SK-N-SH treated with all-trans-retinoic acid at 6 μM for 48 hours (cell line): ENCODE results near the gene OR5AN1.

Experiments
- ATAC-seq: fragments of 200-7000 bp; cut with Tn5 transposase; 3 replicates; pipeline ENCODE4 v1.9.1; 2020; ENCODE audit warnings: mild to moderate bottlenecking, moderate library complexity
- CSDC2 ChIP-seq: fragments of 250-450 bp; sonication (Bioruptor Pico); IDR thresholded peaks from 2 replicates; pipeline ENCODE4 v1.5.0; 2020; ENCODE audit warnings: mild to moderate bottlenecking, moderate library complexity
- GLIS3 ChIP-seq: fragments of 250-450 bp; sonication (Bioruptor Pico); IDR thresholded peaks from 2 replicates; pipeline ENCODE4 v1.5.0; 2020; ENCODE audit warnings: mild to moderate bottlenecking, moderate library complexity
- ISL1 ChIP-seq: fragments of 250-450 bp; sonication (Bioruptor Pico); IDR thresholded peaks from 2 replicates; pipeline ENCODE4 v2.1.2; 2022; ENCODE audit warnings: mild to moderate bottlenecking, moderate library complexity
- PPARA ChIP-seq: fragments of 250-450 bp; sonication (Bioruptor Pico); IDR thresholded peaks from 2 replicates; pipeline ENCODE4 v1.5.0; 2020; ENCODE audit warnings: mild to moderate bottlenecking, borderline replicate concordance
- SNAI2 ChIP-seq: fragments of 250-450 bp; sonication (Bioruptor Pico); IDR thresholded peaks from 2 replicates; pipeline ENCODE4 v1.5.0; 2020; ENCODE audit warnings: mild to moderate bottlenecking, moderate library complexity
- ZFP3 ChIP-seq: fragments of 250-450 bp; sonication (Bioruptor Pico); IDR thresholded peaks from 2 replicates; pipeline ENCODE4 v1.5.0; 2020; ENCODE audit warnings: mild to moderate bottlenecking, moderate library complexity
- ZNF565 ChIP-seq: fragments of 450-650 bp; formaldehyde crosslinking; conservative IDR thresholded peaks from 2 replicates; pipeline ENCODE4 v1.5.0; 2020; ENCODE audit warnings: low read depth, mild to moderate bottlenecking, moderate library complexity
- TF ChIP-seq, protein P1 (sequence below): fragments of 250-450 bp; sonication (Bioruptor Pico); IDR thresholded peaks from 2 replicates; pipeline ENCODE4 v1.5.1; 2020; ENCODE audit warnings: low read depth, mild to moderate bottlenecking, moderate library complexity
- TF ChIP-seq, protein P2 (sequence below): fragments of 250-450 bp; sonication (Bioruptor Pico); IDR thresholded peaks from 2 replicates; pipeline ENCODE4 v1.5.0; 2020; ENCODE audit warnings: mild to moderate bottlenecking, moderate library complexity

Gene OR5AN1

DNA sequence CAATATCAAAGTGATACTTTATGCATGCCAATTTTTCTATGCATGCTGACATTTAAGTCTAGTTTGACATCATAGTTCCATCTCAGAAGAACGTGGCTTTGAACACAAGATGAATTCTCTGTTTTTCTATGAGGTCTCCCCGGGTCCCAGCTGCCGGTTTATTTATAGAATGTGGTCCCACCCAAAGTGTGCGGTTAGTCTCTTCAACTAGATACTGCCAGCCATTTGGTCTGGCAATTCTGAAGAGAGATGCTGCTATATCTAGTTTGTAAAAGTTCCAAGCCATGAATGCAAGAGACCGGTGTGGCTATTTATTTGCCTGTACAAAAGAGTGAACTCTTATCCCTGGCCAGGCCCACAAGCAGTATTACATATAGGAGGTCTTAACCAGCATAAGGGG is 58.3 kb downstream of the OR5AN1 start:
- TF ChIP-seq ISL1: no peak
- TF ChIP-seq, protein P1, sequence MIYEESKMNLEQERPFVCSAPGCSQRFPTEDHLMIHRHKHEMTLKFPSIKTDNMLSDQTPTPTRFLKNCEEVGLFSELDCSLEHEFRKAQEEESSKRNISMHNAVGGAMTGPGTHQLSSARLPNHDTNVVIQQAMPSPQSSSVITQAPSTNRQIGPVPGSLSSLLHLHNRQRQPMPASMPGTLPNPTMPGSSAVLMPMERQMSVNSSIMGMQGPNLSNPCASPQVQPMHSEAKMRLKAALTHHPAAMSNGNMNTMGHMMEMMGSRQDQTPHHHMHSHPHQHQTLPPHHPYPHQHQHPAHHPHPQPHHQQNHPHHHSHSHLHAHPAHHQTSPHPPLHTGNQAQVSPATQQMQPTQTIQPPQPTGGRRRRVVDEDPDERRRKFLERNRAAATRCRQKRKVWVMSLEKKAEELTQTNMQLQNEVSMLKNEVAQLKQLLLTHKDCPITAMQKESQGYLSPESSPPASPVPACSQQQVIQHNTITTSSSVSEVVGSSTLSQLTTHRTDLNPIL: no peak
- no peak for TF ChIP-seq CSDC2 (CRISPR knock-in tag)
- no peak for ATAC-seq

DNA sequence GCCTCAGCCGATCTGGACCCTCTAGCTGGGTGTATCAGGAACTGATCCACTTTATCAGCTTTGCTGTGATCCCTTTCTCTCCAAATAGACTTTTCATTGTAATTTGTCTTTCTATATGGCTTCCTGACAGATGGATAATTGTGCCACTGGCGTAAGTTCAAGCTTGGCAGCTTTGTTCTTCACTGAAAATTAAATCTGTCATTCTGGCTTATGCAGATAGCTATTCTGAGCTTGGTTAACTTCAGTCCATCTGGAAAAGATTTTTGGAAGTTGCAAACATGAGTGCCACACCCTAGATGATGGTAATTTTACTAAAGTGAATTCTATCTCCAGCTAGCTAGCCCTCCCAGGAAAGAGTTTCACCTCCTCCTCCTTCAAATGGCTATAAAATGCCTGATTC is 59.5 kb downstream of the OR5AN1 start:
- ATAC-seq: no peak
- no peak for TF ChIP-seq ZNF565 (CRISPR knock-in tag)
- no peak for TF ChIP-seq SNAI2
- TF ChIP-seq, protein P2, sequence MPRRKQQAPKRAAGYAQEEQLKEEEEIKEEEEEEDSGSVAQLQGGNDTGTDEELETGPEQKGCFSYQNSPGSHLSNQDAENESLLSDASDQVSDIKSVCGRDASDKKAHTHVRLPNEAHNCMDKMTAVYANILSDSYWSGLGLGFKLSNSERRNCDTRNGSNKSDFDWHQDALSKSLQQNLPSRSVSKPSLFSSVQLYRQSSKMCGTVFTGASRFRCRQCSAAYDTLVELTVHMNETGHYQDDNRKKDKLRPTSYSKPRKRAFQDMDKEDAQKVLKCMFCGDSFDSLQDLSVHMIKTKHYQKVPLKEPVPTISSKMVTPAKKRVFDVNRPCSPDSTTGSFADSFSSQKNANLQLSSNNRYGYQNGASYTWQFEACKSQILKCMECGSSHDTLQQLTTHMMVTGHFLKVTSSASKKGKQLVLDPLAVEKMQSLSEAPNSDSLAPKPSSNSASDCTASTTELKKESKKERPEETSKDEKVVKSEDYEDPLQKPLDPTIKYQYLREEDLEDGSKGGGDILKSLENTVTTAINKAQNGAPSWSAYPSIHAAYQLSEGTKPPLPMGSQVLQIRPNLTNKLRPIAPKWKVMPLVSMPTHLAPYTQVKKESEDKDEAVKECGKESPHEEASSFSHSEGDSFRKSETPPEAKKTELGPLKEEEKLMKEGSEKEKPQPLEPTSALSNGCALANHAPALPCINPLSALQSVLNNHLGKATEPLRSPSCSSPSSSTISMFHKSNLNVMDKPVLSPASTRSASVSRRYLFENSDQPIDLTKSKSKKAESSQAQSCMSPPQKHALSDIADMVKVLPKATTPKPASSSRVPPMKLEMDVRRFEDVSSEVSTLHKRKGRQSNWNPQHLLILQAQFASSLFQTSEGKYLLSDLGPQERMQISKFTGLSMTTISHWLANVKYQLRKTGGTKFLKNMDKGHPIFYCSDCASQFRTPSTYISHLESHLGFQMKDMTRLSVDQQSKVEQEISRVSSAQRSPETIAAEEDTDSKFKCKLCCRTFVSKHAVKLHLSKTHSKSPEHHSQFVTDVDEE (CRISPR knock-in tag): no peak
- no peak for TF ChIP-seq GLIS3 (CRISPR knock-in tag)
- no peak for TF ChIP-seq PPARA (CRISPR knock-in tag)
- TF ChIP-seq ZFP3 (CRISPR knock-in tag): no peak
